Astrocyte (in vitro differentiated cells and primary cell): ENCODE results near the gene PTPRN2. TPM values are rescaled to one million over a fixed set of nuclear protein-coding genes. Genes with fewer than 3 reads are reported as not detected.
A peak's percentile ranks its signal among the peaks of the same experiment; 100 is the strongest.

Source experiments
- DNase-seq: peaks from one replicate; pipeline ENCODE4 v3.0.0-alpha.2; 2010; ENCODE audit warnings: low read depth
- FAIRE-seq: peaks from 2 replicates; lab custom pipeline; 2011; peaks lifted over from hg19 to GRCh38; lab: Jason Lieb, UNC
- H2AFZ ChIP-seq: 2 replicates; pipeline ENCODE4 v1.6.0; 2012; ENCODE audit warnings: low read depth, low read length, inconsistent platforms
- H3K27ac ChIP-seq: 2 replicates; pipeline ENCODE4 v1.5.1; 2011; ENCODE audit warnings: low read depth, low read length, inconsistent platforms
- H3K27me3 ChIP-seq: 2 replicates; pipeline ENCODE4 v1.6.0; 2011; ENCODE audit warnings: low read length, inconsistent platforms; ENCODE audit not compliant: insufficient read depth
- H3K36me3 ChIP-seq: 2 replicates; pipeline ENCODE4 v1.5.1; 2011; ENCODE audit warnings: low read length, inconsistent platforms; ENCODE audit not compliant: insufficient read depth
- H3K4me1 ChIP-seq: 2 replicates; pipeline ENCODE4 v1.5.1; 2011; ENCODE audit warnings: low read length, inconsistent platforms; ENCODE audit not compliant: insufficient read depth
- H3K4me2 ChIP-seq: 2 replicates; pipeline ENCODE4 v1.6.0; 2012; ENCODE audit warnings: low read length, inconsistent platforms
- H3K4me3 ChIP-seq: 2 replicates; pipeline ENCODE4 v1.5.1; 2011; ENCODE audit warnings: low read depth, mild to moderate bottlenecking, low read length, inconsistent platforms; ENCODE audit not compliant: insufficient read depth
- H3K79me2 ChIP-seq: 2 replicates; pipeline ENCODE4 v1.6.0; 2012; ENCODE audit warnings: mild to moderate bottlenecking, low read length, inconsistent platforms; ENCODE audit not compliant: insufficient read depth
- H3K9ac ChIP-seq: 2 replicates; pipeline ENCODE4 v1.6.0; 2012; ENCODE audit warnings: mild to moderate bottlenecking, low read length, inconsistent platforms
- H3K9me3 ChIP-seq: 2 replicates; pipeline ENCODE4 v1.5.1; 2012; ENCODE audit warnings: low read depth, mild to moderate bottlenecking, low read length, inconsistent platforms; ENCODE audit not compliant: insufficient read depth
- H4K20me1 ChIP-seq: 2 replicates; pipeline ENCODE4 v1.6.0; 2012; ENCODE audit warnings: low read length, inconsistent platforms; ENCODE audit not compliant: insufficient read depth
- H3K27ac Mint-ChIP-seq: one replicate; pipeline ENCODE4 v1.8.0; 2021; ENCODE audit warnings: mild to moderate bottlenecking, mixed read lengths; ENCODE audit not compliant: unreplicated experiment
- H3K27me3 Mint-ChIP-seq: one replicate; pipeline ENCODE4 v1.8.0; 2021; ENCODE audit warnings: low read depth, mixed read lengths; ENCODE audit not compliant: unreplicated experiment
- H3K36me3 Mint-ChIP-seq: one replicate; pipeline ENCODE4 v1.8.0; 2021; ENCODE audit warnings: low read depth, mixed read lengths; ENCODE audit not compliant: unreplicated experiment
- H3K4me1 Mint-ChIP-seq: one replicate; pipeline ENCODE4 v1.8.0; 2021; ENCODE audit warnings: low read depth, mixed read lengths; ENCODE audit not compliant: unreplicated experiment
- H3K4me3 Mint-ChIP-seq: one replicate; pipeline ENCODE4 v1.8.0; 2021; ENCODE audit warnings: mild to moderate bottlenecking, moderate library complexity, mixed read lengths; ENCODE audit not compliant: unreplicated experiment
- H3K9me3 Mint-ChIP-seq: one replicate; pipeline ENCODE4 v1.8.0; 2021; ENCODE audit warnings: mild to moderate bottlenecking, mixed read lengths; ENCODE audit not compliant: unreplicated experiment
- EZH2 ChIP-seq: IDR thresholded peaks from 2 replicates; pipeline ENCODE4 v1.6.1; 2012; ENCODE audit warnings: mild to moderate bottlenecking, low read length, inconsistent platforms; ENCODE audit not compliant: insufficient read depth
- total RNA-seq: library from RNA; stranded (reverse); gene quantifications from 2 replicates; pipeline ENCODE4 v1.2.1, GENCODE V29; 2021
- TF ChIP-seq, protein P1 (sequence below): IDR thresholded peaks from 2 replicates; pipeline ENCODE4 v1.5.1; 2011; ENCODE audit warnings: low read depth, mild to moderate bottlenecking, inconsistent platforms, low read length, moderate library complexity; ENCODE audit not compliant: insufficient read depth

Gene PTPRN2
- total RNA-seq, 1 donor from 2014 or later: 0.09 TPM

DNA sequence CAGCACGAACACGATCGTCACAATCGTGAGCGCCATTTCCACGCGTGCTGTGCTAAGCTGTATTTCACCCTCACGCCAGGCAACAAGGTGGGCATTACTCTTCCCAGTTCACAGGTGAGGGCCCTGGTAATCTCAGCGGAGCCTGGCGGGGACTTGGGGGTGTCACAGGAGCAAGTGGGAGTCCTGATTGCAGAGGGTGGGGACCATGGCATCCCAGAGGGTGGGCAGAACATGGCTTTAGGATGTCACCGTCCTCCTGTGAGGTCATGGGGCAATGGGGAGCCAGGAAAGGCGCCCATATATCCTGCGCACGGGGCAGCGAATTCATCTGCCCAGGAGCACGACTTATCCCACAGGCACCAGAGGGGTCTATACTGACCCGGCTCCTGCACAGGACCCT, 761.1 kb downstream of the PTPRN2 start:
- Mint-ChIP-seq H3K4me3 (no peak overlapping the region), H3K36me3 (peaks cover 4% of the 10 kb centered on the region), H3K27me3 (no peaks in the 10 kb centered on the region), H3K27ac (no peak overlapping the region), H3K9me3 (peaks cover 10% of the 10 kb centered on the region), H3K4me1 (no peaks in the 10 kb centered on the region)
- no peak for DNase-seq
- Histone ChIP-seq H3K4me3 (no peak overlapping the region), H3K9ac (no peak overlapping the region), H4K20me1 (no peaks in the 10 kb centered on the region), H2AFZ (no peak overlapping the region), H3K4me2 (no peak overlapping the region), H3K27ac (no peak overlapping the region), H3K79me2 (no peaks in the 10 kb centered on the region), H3K27me3 (no peaks in the 10 kb centered on the region), H3K36me3 (no peaks in the 10 kb centered on the region), H3K9me3 (no peaks in the 10 kb centered on the region), H3K4me1 (no peaks in the 10 kb centered on the region)
- TF ChIP-seq, protein P1, sequence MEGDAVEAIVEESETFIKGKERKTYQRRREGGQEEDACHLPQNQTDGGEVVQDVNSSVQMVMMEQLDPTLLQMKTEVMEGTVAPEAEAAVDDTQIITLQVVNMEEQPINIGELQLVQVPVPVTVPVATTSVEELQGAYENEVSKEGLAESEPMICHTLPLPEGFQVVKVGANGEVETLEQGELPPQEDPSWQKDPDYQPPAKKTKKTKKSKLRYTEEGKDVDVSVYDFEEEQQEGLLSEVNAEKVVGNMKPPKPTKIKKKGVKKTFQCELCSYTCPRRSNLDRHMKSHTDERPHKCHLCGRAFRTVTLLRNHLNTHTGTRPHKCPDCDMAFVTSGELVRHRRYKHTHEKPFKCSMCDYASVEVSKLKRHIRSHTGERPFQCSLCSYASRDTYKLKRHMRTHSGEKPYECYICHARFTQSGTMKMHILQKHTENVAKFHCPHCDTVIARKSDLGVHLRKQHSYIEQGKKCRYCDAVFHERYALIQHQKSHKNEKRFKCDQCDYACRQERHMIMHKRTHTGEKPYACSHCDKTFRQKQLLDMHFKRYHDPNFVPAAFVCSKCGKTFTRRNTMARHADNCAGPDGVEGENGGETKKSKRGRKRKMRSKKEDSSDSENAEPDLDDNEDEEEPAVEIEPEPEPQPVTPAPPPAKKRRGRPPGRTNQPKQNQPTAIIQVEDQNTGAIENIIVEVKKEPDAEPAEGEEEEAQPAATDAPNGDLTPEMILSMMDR: no peak
- no peak for TF ChIP-seq EZH2
- no peak for FAIRE-seq

DNA sequence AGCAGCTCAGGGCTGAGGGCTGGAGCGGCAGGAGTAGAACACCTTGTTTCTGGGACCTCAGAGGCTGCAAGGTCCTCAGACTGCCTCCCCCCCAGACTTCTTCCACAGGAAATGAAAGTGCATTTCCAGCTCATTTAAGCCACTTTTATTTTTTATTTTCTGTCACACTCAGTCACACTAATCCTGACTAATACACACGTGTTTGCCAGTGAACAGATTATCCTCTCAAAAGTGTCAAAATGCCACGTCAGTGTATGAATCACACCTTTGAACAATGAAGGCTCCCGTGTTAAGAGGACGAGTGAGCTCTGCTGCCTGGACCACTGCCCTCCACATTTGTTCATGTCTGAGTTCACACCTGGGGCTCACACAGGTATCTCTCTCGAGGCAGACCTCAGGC, 762.3 kb downstream of the PTPRN2 start:
- no peaks in the 10 kb centered on the region for H3K36me3 Mint-ChIP-seq
- H3K9me3 Mint-ChIP-seq: peaks cover 6% of the 10 kb centered on the region
- Histone ChIP-seq H3K9me3 (no peaks in the 10 kb centered on the region), H4K20me1 (no peaks in the 10 kb centered on the region), H3K27me3 (no peaks in the 10 kb centered on the region), H2AFZ (no peak overlapping the region), H3K4me3 (no peak overlapping the region), H3K4me2 (no peak overlapping the region), H3K36me3 (no peaks in the 10 kb centered on the region), H3K4me1 (no peaks in the 10 kb centered on the region), H3K27ac (no peak overlapping the region), H3K79me2 (no peaks in the 10 kb centered on the region), H3K9ac (no peak overlapping the region)
- FAIRE-seq (no peak), DNase-seq (peak; percentile 11)
- no peak overlapping the region for H3K4me3 Mint-ChIP-seq
- no peak for TF ChIP-seq EZH2
- TF ChIP-seq, protein P1: no peak
- H3K27ac Mint-ChIP-seq: no peak overlapping the region
- no peaks in the 10 kb centered on the region for H3K27me3 Mint-ChIP-seq
- H3K4me1 Mint-ChIP-seq: no peaks in the 10 kb centered on the region

DNA sequence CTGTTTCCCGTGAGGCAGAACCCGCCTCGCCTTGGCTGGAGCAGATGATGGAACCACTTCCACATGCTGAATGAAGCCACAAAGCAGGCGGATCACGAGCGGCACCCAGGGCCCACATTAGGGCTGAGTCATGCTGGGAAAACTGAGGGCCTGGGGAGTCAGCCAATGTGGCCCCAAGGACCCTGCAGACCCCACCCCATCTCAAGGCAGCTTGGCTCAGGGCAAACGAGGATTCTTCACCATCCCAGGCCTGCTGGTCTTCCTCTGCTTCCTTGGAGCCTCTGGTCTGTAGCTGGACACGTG, 762.9 kb downstream of the PTPRN2 start:
- H3K36me3 Mint-ChIP-seq: no peaks in the 10 kb centered on the region
- DNase-seq: no peak
- no peak overlapping the region for H2AFZ ChIP-seq

More for the DNA sequence above, 762.9 kb downstream of the PTPRN2 start:
- no peaks in the 10 kb centered on the region for H3K4me1 ChIP-seq
- H3K9ac ChIP-seq: no peak overlapping the region
- H3K9me3 Mint-ChIP-seq: peaks cover 6% of the 10 kb centered on the region
- H3K79me2 ChIP-seq: no peaks in the 10 kb centered on the region
- no peaks in the 10 kb centered on the region for H4K20me1 ChIP-seq
- no peak overlapping the region for H3K27ac ChIP-seq
- no peaks in the 10 kb centered on the region for H3K36me3 ChIP-seq
- no peak for TF ChIP-seq EZH2
- H3K4me3 ChIP-seq: no peak overlapping the region
- no peaks in the 10 kb centered on the region for H3K27me3 ChIP-seq
- no peaks in the 10 kb centered on the region for H3K27me3 Mint-ChIP-seq
- H3K4me3 Mint-ChIP-seq: no peak overlapping the region
- no peak overlapping the region for H3K27ac Mint-ChIP-seq
- H3K9me3 ChIP-seq: no peaks in the 10 kb centered on the region
- H3K4me1 Mint-ChIP-seq: no peaks in the 10 kb centered on the region
- no peak for FAIRE-seq
- H3K4me2 ChIP-seq: no peak overlapping the region
